Measurements from ENCODE around the gene PPL. TPM values are rescaled to one million over a fixed set of nuclear protein-coding genes. Genes with fewer than 3 reads are reported as not detected.

PPL gene
- total and polyA plus RNA-seq, 2 donors, result 10.1 to 55.0 TPM

DNA sequence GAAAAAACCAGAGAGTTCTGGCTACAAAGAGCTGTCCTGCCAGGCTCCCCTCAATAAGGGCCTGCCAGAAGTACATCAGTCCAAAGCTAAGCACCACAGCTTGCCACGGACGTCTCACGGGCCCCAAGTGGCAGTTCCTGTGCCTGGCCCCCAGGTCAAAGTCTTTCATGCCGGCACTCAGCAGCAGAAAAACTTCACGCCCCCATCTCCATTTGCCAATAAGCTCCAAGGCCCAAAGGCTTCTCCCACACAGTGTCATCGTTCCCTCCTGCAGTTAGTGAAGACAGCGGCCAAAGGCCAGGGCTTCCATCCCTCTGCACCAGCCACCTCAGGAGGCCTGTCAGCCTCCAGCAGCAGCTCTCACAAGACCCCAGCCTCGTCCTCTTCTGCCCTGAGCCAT lies 62.3 kb downstream of the PPL start:
- DNase-seq (ENCODE audit: extremely low spot score), result no peak
- Histone ChIP-seq H3K27ac (ENCODE audit: low read depth) (no peak overlapping the region), H3K4me3 (ENCODE audit: low read depth, low read length) (no peak overlapping the region), H3K4me1 (ENCODE audit: insufficient read depth) (no peaks in the 10 kb centered on the region), H3K36me3 (ENCODE audit: insufficient read depth) (peaks cover 11% of the 10 kb centered on the region)
- WGBS, result 83% methylated on average over 8 of the region's 8 CpGs

DNA sequence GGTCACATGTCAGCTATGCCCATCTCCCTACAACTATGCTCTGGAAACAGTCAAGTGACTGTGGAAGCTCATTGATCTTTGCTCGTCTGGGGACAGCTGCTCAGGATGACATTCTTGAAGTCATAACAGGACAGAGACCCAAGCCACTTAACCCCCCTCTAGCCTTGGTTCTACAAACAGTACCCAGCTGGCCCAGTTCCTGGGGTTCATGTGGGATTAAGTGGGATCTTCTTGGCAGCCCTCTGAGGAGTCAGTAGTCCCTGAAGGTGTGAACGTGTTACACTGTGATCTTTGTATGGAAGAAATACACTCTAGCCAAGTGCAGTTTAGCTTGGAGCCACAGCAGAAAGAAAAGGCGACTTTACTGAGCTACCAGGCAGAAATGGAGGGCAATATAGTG lies 63.9 kb downstream of the PPL start:
- no peak for DNase-seq (ENCODE audit: extremely low spot score)
- no peak overlapping the region for H3K27ac ChIP-seq (ENCODE audit: low read depth)
- H3K36me3 ChIP-seq (ENCODE audit: insufficient read depth), result peaks cover 11% of the 10 kb centered on the region
- WGBS, result 78% methylated on average over 3 of the region's 3 CpGs
- H3K4me3 ChIP-seq (ENCODE audit: low read depth, low read length), result no peak overlapping the region
- H3K4me1 ChIP-seq (ENCODE audit: insufficient read depth), result no peaks in the 10 kb centered on the region

DNA sequence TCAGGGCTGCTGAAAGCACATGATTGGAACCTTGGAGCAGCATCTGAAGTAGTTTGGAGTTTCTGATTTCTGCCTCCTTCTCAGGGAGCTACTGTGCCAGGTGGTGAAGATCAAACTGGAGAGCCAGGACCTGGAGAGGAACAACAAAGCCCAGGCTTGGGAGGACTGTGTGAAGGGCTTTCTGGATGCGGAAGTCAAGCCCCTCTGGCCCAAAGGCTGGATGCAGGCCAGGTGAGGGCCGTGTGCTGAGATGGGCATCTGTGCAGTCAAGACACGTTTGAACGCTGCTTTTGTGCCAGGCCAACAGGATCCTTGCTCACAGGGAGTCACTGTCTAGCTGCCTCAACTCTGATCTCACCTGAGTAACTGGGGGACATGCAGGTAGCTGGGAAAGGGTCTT lies 65.9 kb downstream of the PPL start:
- peaks cover 11% of the 10 kb centered on the region for H3K36me3 ChIP-seq (ENCODE audit: insufficient read depth)
- H3K4me3 ChIP-seq (ENCODE audit: low read depth, low read length), result no peak overlapping the region
- WGBS, result 78% methylated on average over 4 of the region's 4 CpGs
- no peaks in the 10 kb centered on the region for H3K4me1 ChIP-seq (ENCODE audit: insufficient read depth)
- DNase-seq (ENCODE audit: extremely low spot score), result no peak
- no peak overlapping the region for H3K27ac ChIP-seq (ENCODE audit: low read depth)

DNA sequence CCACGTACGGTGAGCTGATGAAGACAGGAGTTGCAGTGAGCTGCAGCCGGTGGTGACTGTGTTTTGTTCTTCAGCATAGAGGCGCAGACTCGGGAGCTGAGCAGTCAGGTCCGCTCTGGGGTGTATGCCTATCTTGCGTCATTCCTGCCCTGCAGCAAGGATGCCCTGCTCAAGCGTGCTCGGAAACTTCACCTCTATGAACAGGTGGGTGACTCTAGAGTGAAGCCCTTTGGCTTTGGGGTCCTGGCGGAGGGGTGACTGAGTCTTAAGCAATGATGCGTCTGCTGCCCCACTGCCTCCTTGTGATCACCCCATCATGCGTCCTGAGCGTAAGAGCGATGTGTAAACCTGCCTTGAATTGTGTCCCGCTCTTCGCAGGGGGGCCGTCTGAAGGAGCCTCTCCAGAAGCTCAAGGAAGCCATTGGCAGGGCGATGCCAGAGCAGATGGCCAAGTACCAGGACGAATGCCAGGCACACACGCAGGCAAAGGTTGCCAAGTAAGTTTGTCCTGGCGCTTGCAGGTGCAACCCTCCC lies 66.7 kb downstream of the PPL start:
- H3K4me1 ChIP-seq (ENCODE audit: insufficient read depth), result no peaks in the 10 kb centered on the region
- no peak overlapping the region for H3K4me3 ChIP-seq (ENCODE audit: low read depth, low read length)
- DNase-seq (ENCODE audit: extremely low spot score), result no peak
- no peak overlapping the region for H3K27ac ChIP-seq (ENCODE audit: low read depth)
- 94% methylated on average over 21 of the region's 21 CpGs for WGBS
- peaks cover 11% of the 10 kb centered on the region for H3K36me3 ChIP-seq (ENCODE audit: insufficient read depth)

DNA sequence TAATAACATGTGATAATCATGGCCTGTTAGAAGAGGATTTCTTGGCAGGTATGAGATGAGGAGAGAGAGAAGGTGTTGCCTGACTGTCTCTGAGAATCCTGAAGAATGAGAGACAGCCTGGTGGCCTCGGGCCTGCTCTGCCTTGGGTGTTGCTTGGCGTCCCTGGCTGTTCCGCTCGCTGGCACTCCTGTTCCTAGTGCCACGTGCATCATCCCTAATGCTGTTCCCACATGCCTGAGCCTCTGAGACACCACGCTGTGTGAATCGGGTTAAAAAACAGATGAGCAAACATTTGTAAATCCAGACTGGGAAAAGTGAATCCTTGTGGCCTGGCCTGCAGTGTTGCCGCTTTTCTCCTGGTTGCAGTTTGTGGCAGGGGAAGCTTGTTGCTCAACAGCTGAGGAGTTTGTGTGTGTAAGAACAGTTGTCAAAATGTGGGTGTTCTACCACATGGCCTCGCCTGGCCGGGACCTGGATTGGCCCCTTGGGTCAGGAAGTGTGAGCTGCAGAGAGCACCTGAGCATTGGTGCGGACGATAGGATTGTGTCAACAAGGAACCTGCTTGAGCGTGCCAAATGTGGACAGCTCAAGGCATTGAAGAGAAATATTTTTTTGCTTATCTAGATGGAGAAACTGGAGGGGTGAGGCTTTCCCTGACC lies 67.7 kb downstream of the PPL start:
- no peak overlapping the region for H3K27ac ChIP-seq (ENCODE audit: low read depth)
- 86% methylated on average over 13 of the region's 13 CpGs for WGBS
- H3K4me1 ChIP-seq (ENCODE audit: insufficient read depth), result no peaks in the 10 kb centered on the region
- DNase-seq (ENCODE audit: extremely low spot score), result no peak
- H3K4me3 ChIP-seq (ENCODE audit: low read depth, low read length), result no peak overlapping the region
- peaks cover 8% of the 10 kb centered on the region for H3K36me3 ChIP-seq (ENCODE audit: insufficient read depth)

DNA sequence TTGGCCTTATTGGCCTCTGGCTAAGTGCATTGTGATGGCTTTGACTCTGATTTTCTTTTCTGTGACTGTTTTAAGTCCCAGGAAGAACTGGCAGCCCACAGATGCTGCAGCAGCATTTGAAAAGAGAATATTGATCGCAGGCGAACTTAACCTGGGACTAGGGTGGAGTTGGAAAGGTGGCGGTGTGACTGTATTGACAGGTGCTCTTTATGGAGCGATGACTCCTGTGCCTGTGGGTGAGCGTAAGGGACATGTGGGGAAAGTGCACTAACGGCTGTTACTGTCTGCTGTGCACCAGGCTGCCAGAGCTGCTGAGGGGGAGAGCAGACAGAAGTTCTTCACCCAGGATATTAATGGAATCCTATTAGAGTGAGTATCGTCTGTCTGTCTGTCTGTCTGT lies 68.4 kb downstream of the PPL start:
- WGBS, result 95% methylated on average over 7 of the region's 7 CpGs
- H3K27ac ChIP-seq (ENCODE audit: low read depth), result no peak overlapping the region
- no peak for DNase-seq (ENCODE audit: extremely low spot score)
- H3K4me1 ChIP-seq (ENCODE audit: insufficient read depth), result no peaks in the 10 kb centered on the region
- H3K36me3 ChIP-seq (ENCODE audit: insufficient read depth), result peaks cover 3% of the 10 kb centered on the region
- H3K4me3 ChIP-seq (ENCODE audit: low read depth, low read length), result no peak overlapping the region

DNA sequence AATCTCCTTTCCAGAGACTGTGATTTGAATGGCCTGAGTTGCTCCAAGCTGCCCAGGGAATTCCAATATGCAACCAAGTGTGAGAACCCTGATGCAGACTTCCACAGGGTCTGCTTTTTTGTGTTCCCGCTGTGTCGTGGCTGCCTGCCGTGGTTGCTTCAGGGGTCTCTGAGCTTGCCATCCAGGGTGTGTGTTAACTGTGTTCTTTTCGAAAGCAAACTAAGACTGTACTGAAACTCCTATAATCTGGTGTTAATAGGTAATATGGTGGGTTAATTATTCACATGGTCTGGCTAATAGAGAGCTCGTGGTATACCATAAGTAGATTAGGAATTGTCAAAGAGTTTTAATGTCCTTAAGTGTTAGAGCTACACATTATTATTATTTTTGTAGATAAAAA lies 68.9 kb downstream of the PPL start:
- DNase-seq (ENCODE audit: extremely low spot score), result no peak
- H3K36me3 ChIP-seq (ENCODE audit: insufficient read depth), result peaks cover 3% of the 10 kb centered on the region
- H3K4me3 ChIP-seq (ENCODE audit: low read depth, low read length), result no peak overlapping the region
- H3K27ac ChIP-seq (ENCODE audit: low read depth), result no peak overlapping the region
- H3K4me1 ChIP-seq (ENCODE audit: insufficient read depth), result no peaks in the 10 kb centered on the region
- WGBS, result 94% methylated on average over 5 of the region's 5 CpGs

DNA sequence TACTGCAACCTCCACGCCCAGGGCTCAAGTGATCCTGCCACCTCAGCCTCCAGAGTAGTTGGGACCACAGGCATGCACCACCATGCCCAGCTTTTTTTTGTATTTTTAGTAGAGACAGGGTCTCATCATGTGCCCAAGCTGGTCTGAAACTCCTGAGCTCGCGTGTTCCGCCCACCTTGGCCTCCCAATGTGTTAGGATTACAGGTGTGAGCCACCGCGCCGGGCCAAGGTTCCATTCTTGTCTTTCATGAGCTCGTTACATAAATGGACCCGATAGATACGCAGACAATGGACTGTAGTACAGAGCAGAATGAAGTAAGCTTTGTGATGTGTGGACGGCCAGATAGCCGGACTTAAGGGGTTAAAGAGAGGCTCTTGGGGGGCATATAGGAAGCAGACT lies 70.4 kb downstream of the PPL start:
- H3K36me3 ChIP-seq (ENCODE audit: insufficient read depth), result peaks cover 3% of the 10 kb centered on the region
- WGBS, result 98% methylated on average over 12 of the region's 12 CpGs

DNA sequence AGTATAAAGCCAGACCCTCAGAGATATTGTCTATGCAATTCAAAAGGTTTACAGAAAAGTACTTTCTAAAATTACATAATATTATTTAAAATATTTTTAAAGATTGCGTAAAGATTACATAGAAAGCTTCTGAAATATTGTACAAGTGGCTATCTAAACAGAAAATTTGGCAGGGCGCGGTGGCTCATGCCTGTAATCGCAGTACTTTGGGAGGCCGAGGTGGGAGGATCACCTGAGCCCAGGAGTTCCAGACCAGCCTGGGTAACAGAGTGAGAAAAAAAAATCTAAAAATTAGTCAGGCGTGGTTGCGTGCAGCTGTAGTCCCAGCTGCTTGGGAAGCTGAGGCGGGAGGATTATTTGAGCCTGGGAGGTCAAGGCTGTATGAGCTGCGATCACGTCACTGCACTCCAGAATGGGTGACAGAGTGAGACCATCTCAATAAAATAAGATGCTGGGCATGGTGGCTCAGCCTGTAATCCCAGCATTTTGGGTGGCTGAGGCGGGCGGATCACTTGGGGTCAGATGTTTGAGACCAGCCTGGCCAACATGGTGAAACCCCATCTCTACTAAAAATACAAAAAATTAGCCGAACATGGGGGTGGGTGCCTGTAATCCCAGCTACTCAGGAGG lies 71.6 kb downstream of the PPL start:
- 96% methylated on average over 13 of the region's 13 CpGs for WGBS
- peaks cover 2% of the 10 kb centered on the region for H3K36me3 ChIP-seq (ENCODE audit: insufficient read depth)
- no peaks in the 10 kb centered on the region for H3K4me1 ChIP-seq (ENCODE audit: insufficient read depth)
- no peak overlapping the region for H3K27ac ChIP-seq (ENCODE audit: low read depth)
- no peak overlapping the region for H3K4me3 ChIP-seq (ENCODE audit: low read depth, low read length)
- DNase-seq (ENCODE audit: extremely low spot score), result no peak

More for the DNA sequence above, 70.4 kb downstream of the PPL start:
- Histone ChIP-seq H3K27ac (ENCODE audit: low read depth) (no peak overlapping the region), H3K4me1 (ENCODE audit: insufficient read depth) (no peaks in the 10 kb centered on the region), H3K4me3 (ENCODE audit: low read depth, low read length) (no peak overlapping the region)
- no peak for DNase-seq (ENCODE audit: extremely low spot score)

DNA sequence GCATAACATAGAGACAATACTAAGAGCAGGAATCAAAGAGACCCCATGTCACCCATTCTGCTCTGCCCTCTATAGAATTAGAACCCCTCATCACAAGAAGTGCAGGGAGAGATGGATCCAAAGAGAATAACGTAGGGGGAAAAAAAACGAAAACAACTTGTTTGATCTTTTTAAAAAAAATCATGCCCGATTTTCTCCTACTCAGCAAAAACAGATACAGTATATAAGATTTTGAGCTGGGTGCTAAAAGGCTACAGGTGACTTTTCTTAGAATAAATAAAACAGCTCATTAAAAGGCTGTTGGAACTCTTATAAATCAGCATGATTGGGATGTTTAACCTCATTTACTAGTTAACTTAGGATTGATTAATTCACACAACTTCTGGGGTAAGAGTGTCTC lies 72.2 kb downstream of the PPL start:
- H3K27ac ChIP-seq (ENCODE audit: low read depth), result no peak overlapping the region
- H3K36me3 ChIP-seq (ENCODE audit: insufficient read depth), result peaks cover 4% of the 10 kb centered on the region
- 84% methylated on average over 3 of the region's 3 CpGs for WGBS
- no peak for DNase-seq (ENCODE audit: extremely low spot score)
- H3K4me1 ChIP-seq (ENCODE audit: insufficient read depth), result no peaks in the 10 kb centered on the region
- H3K4me3 ChIP-seq (ENCODE audit: low read depth, low read length), result no peak overlapping the region

DNA sequence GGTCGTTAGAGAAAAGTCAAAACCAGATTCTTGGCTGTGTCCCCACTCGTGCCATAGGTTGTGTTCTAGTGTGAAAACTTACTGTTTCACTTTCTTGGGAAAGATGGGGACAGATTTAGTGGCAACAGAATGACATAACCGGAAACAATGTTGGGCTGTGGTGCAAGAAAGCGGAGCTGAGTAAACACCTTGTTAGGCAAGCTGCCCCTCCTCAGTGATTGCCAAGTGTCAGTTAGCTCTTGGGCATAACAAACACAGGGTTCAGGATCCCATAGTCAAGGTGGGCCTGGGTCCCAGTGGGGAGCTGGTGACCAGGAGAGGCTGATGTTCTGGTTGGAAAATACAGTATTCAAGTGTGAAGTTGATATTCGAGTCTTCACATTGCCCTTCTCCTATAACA lies 74.3 kb downstream of the PPL start:
- Histone ChIP-seq H3K27ac (ENCODE audit: low read depth) (no peak overlapping the region), H3K36me3 (ENCODE audit: insufficient read depth) (peaks cover 8% of the 10 kb centered on the region), H3K4me3 (ENCODE audit: low read depth, low read length) (no peak overlapping the region), H3K4me1 (ENCODE audit: insufficient read depth) (no peaks in the 10 kb centered on the region)
- no peak for DNase-seq (ENCODE audit: extremely low spot score)
- 85% methylated on average over 5 of the region's 5 CpGs for WGBS

DNA sequence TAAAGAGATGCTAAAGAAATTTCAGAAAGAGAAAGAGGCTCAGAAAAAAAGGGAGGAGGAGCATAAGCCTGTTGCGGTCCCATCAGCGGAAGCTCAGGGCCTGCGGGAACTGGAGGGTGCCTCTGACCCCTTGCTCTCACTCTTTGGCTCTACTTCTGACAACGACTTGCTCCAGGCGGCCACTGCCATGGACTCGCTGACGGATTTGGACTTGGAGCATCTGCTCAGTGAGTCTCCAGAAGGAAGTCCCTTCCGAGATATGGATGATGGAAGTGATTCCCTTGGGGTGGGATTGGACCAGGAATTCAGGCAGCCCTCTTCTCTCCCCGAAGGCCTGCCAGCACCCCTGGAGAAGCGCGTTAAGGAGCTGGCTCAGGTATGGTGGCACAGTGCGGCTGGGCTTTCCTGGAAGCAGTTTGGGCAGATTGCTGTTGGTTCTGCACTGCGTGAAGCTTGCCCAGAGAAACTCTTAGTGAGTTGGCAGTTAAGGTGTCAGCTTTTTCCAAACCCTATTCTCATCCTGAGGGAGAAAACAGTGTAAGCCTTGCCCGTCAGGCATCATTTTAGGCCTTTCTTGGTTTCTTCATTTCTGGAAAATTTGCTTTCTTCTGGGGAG lies 76.1 kb downstream of the PPL start:
- Histone ChIP-seq H3K4me3 (ENCODE audit: low read depth, low read length) (no peak overlapping the region), H3K36me3 (ENCODE audit: insufficient read depth) (peaks cover 8% of the 10 kb centered on the region), H3K4me1 (ENCODE audit: insufficient read depth) (no peaks in the 10 kb centered on the region), H3K27ac (ENCODE audit: low read depth) (no peak overlapping the region)
- DNase-seq (ENCODE audit: extremely low spot score), result no peak
- 88% methylated on average over 14 of the region's 14 CpGs for WGBS

DNA sequence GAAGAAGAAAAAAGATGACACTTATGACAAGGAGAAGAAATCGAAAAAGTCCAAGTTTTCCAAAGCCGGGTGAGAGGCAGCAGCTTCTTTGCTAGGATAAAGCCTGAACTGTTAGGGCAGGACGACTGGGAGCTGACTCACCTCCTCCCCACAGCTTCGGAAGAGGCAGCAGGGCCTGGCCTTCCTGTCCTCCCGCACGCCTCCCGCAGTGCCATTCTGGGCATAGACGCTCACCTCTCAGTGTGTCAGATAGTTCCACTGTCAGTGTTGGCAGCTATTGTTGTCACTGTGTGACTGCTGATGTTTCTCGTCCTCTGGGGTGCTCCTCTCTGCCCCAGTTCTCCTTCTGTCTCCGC lies 77.1 kb downstream of the PPL start:
- H3K36me3 ChIP-seq (ENCODE audit: insufficient read depth), result peaks cover 8% of the 10 kb centered on the region
- no peak overlapping the region for H3K27ac ChIP-seq (ENCODE audit: low read depth)
- no peaks in the 10 kb centered on the region for H3K4me1 ChIP-seq (ENCODE audit: insufficient read depth)
- no peak for DNase-seq (ENCODE audit: extremely low spot score)
- H3K4me3 ChIP-seq (ENCODE audit: low read depth, low read length), result no peak overlapping the region
- 82% methylated on average over 10 of the region's 10 CpGs for WGBS

DNA sequence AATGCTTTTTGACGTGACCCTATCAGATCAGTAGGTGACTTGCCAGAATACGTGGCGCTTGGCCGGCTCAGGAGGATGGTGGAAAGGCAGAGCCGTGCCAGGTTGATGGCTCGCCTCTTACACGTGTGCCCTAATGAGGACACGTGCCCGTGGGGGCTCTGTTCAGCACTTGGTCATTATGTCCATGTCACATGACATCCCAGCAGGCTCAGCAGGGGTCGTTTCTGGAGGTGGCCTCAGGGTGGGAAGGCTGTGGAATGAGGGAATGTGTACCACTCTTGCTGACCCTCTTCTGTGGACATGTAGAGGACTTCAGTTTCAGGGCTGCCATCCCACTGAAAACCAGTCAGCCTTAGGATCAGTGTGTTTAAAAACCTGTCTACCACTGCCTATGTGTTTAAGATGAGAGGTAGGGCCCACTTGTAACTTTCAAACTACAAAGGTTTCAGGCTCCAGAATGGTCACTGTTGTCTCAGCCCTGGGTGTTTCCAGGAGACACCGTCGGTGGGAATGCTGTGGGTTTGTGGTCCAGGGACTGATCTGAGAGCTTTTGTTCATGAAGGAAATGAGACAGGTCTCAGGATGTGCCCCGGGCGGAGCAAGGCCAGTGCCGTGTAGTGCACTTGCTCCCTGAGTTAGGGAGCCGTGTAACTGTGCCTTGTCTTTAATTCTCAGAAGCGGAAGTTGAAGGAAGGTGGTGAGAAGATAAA lies 77.6 kb downstream of the PPL start:
- Histone ChIP-seq H3K27ac (ENCODE audit: low read depth) (no peak overlapping the region), H3K4me3 (ENCODE audit: low read depth, low read length) (no peak overlapping the region), H3K36me3 (ENCODE audit: insufficient read depth) (peaks cover 8% of the 10 kb centered on the region), H3K4me1 (ENCODE audit: insufficient read depth) (no peaks in the 10 kb centered on the region)
- DNase-seq (ENCODE audit: extremely low spot score), result no peak
- WGBS, result 88% methylated on average over 17 of the region's 17 CpGs

Measured in urinary bladder (tissue), 4 donors.